Naive thymus-derived CD4-positive, alpha-beta T cell (primary cell): ENCODE data around the gene PACS2. TPM values are rescaled to one million over a fixed set of nuclear protein-coding genes. Genes with fewer than 3 reads are reported as not detected.

ENCODE experiments used
- ATAC-seq: fragments of 150-1000 bp; cut with Tn5 transposase; 2 replicates; pipeline ENCODE4 v1.10.0; 2021; ENCODE audit warnings: mild to moderate bottlenecking, moderate library complexity
- CTCF ChIA-PET: fragments of 350-600 bp; sonication (Branson Sonifier 250); formaldehyde crosslinking; loops from one replicate; lab custom pipeline; 2021; ENCODE audit warnings: antibody characterized with exemption; lab: Charles Lee
- POLR2A ChIA-PET: fragments of 350-600 bp; sonication (Branson Sonifier 250); formaldehyde crosslinking; loops from one replicate; lab custom pipeline; 2021; ENCODE audit warnings: antibody characterized with exemption, inconsistent platforms; lab: Charles Lee
- DNase-seq, 9 donors: peaks; one replicate each; pipeline versions ENCODE4 v3.0.0 to v3.0.0-alpha.2; 2020 to 2022; ENCODE audit warnings: mixed read lengths in 1 of 9
- H3K27ac ChIP-seq: one replicate; pipeline ENCODE4 v1.7.0; 2013; ENCODE audit warnings: mild to moderate bottlenecking, low read depth, low read length, moderate library complexity
- H3K27me3 ChIP-seq, 2 donors: one replicate each; pipeline ENCODE4 v1.7.0; 2013; ENCODE audit warnings: low read length in 2 of 2, mild to moderate bottlenecking in 2 of 2, moderate library complexity in 2 of 2; ENCODE audit not compliant: control insufficient read depth in 2 of 2, insufficient read depth in 2 of 2
- H3K36me3 ChIP-seq, 3 experiments: 1 replicate in 2 of 3; 2 replicates in 1 of 3; pipeline ENCODE4 v1.7.0; 2013; ENCODE audit warnings: low read length in 3 of 3, mild to moderate bottlenecking in 3 of 3, moderate library complexity in 1 of 3; ENCODE audit not compliant: insufficient read depth in 3 of 3, control insufficient read depth in 2 of 3
- H3K4me1 ChIP-seq, 2 donors: one replicate each; pipeline ENCODE4 v1.7.0; 2013; ENCODE audit warnings: low read length in 2 of 2, mild to moderate bottlenecking in 2 of 2, moderate library complexity in 1 of 2; ENCODE audit not compliant: control insufficient read depth in 2 of 2, insufficient read depth in 2 of 2
- H3K4me3 ChIP-seq: 2 replicates; pipeline ENCODE4 v1.7.0; 2013; ENCODE audit warnings: mild to moderate bottlenecking, low read length
- H3K9me3 ChIP-seq, 3 experiments: 1 replicate in 2 of 3; 2 replicates in 1 of 3; pipeline ENCODE4 v1.7.0; 2013; ENCODE audit warnings: low read length in 3 of 3; ENCODE audit not compliant: control insufficient read depth in 2 of 3
- H3K27ac Mint-ChIP-seq, 9 donors: one replicate each; pipeline ENCODE4 v1.8.0; 2020 to 2022; ENCODE audit warnings: mixed read lengths in 9 of 9, mild to moderate bottlenecking in 8 of 9, moderate library complexity in 5 of 9, inconsistent platforms in 2 of 9
- H3K27me3 Mint-ChIP-seq, 5 donors: one replicate each; pipeline ENCODE4 v1.8.0; 2021 to 2022; ENCODE audit warnings: mixed read lengths in 5 of 5, mild to moderate bottlenecking in 1 of 5
- H3K36me3 Mint-ChIP-seq, 5 donors: one replicate each; pipeline ENCODE4 v1.8.0; 2020 to 2022; ENCODE audit warnings: mixed read lengths in 5 of 5, mild to moderate bottlenecking in 3 of 5, inconsistent platforms in 1 of 5
- H3K4me1 Mint-ChIP-seq, 7 donors: one replicate each; pipeline ENCODE4 v1.8.0; 2020 to 2022; ENCODE audit warnings: mixed read lengths in 7 of 7, mild to moderate bottlenecking in 3 of 7, inconsistent platforms in 1 of 7
- H3K4me3 Mint-ChIP-seq, 10 donors: one replicate each; pipeline ENCODE4 v1.8.0; 2020 to 2022; ENCODE audit warnings: mild to moderate bottlenecking in 10 of 10, mixed read lengths in 10 of 10, moderate library complexity in 6 of 10, inconsistent platforms in 2 of 10
- H3K9me3 Mint-ChIP-seq, 11 donors: one replicate each; pipeline ENCODE4 v1.8.0; 2020 to 2022; ENCODE audit warnings: mixed read lengths in 11 of 11, mild to moderate bottlenecking in 4 of 11, inconsistent platforms in 1 of 11, moderate library complexity in 1 of 11
- intact Hi-C, 2 donors: fragments of 100-400 bp; cut with micrococcal nuclease; formaldehyde crosslinking; loops; one replicate each; pipeline ENCODE4 v1.15.1; 2023
- polyA plus RNA-seq, 2 donors: library from polyadenylated mRNA; unstranded; fragments of 300-500 nt; fragmentation: Illumina TruSeq; gene quantifications; one replicate each; pipeline ENCODE4 v1.2.3, GENCODE V29; 2021
- total RNA-seq, 6 experiments: library from RNA in 5 of 6; stranded (reverse) in 5 of 6; gene quantifications; 1 replicate in 5 of 6; 2 replicates in 1 of 6; pipeline ENCODE4 v1.2.3 and lab custom pipeline; 2021 to 2026

The PACS2 gene
- total and polyA plus RNA-seq, 7 experiments from 2014 or later: 1.5 to 75.4 (median 69.2) TPM

GRCh38 chr14:105414456-105415371 is 100.2 kb downstream of the PACS2 start:
- ATAC-seq: peak; percentile 85
- POLR2A ChIA-PET: interaction anchor here (0.7 kb wide), 2 partner anchors 12 to 20 kb away, joined by 3 read pairs; no protein-coding TSS in a partner anchor

DNA sequence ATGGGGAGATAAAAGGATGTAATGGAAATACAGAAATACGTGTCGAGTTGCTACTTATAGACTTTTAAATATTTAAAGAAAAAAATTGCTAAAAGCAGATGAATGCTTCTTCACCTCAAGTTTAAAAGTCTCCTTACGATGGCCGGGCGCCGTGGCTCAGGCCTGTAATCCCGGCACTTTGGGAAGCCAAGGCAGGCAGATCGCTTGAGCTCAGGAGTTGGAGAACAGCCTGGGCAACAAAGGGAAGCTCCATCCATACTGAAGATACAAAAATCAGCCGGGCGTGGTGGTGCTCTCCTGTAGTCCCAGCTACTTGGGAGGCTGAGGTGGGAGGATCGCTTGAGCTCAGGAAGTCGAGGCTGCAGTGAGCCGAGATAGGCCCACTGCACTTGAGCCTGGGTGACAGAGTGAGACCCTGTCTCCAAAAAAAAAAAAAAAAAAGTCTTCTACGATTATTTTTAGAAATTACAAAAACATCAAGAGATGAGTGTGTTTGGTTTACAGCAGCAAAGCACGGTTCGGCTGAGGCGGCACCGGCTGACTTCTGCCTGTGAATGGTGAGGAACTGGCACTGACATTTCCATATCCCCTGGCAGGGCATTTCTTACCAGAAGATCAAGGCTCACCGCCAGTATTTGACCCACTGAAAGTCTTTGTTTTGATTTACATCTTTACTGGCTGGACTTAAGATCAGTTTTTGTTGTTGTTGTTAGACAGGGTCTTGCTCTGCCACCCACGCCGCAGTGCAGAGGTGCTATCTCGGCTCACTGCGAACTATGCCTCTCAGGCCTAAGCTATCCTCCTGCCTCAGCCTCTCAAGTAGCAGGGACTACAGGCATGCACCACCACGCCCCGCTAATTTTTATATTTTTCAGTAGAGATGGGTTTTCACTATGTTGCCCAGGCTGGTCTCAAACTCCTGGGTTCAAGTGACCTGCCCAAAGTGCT is 101.2 kb downstream of the PACS2 start:
- Histone ChIP-seq H3K4me3 (peak overlapping the region; percentile 61), H3K9me3 (no peaks in the 10 kb centered on the region), H3K4me1 (peaks cover 14 to 16% of the 10 kb centered on the region in 2 donors), H3K36me3 (no peaks in the 10 kb centered on the region), H3K27me3 (peaks cover 0 to 12% of the 10 kb centered on the region in 2 donors), H3K27ac (no peak overlapping the region)
- H3K9me3 Mint-ChIP-seq: no peaks in the 10 kb centered on the region
- peak overlapping the region in 4 of 9 donors; percentile 51 to 86 (median 66) for H3K27ac Mint-ChIP-seq
- intact Hi-C loops: loop anchor here (1.0 to 10.0 kb wide), 6 partner anchors 17 to 113 kb away; partner anchors contain the start of genes TEDC1 (in 2 of the 2), TEX22 (in 2 of the 2), BRF1 (in 1 of the 2) and PACS2 (in 1 of the 2)
- peak overlapping the region; percentile 53 to 88 (median 76) for H3K4me3 Mint-ChIP-seq
- H3K36me3 Mint-ChIP-seq: no peaks in the 10 kb centered on the region
- CTCF ChIA-PET: interaction anchor here (1.1 kb wide), 1 partner anchor 12 kb away, joined by 6 read pairs; no protein-coding TSS in a partner anchor
- H3K27me3 Mint-ChIP-seq: peaks cover 0 to 21% (median 6%) of the 10 kb centered on the region in 5 donors
- ATAC-seq (no peak), DNase-seq (no peak)
- H3K4me1 Mint-ChIP-seq: peaks cover 7 to 26% (median 16%) of the 10 kb centered on the region in 7 donors
- POLR2A ChIA-PET: interaction anchor here (0.6 to 0.7 kb wide), 3 partner anchors 13 to 1590 kb away, joined by 3 to 4 read pairs (median 3); no protein-coding TSS in a partner anchor

More at GRCh38 chr14:105414456-105415371, 100.2 kb downstream of the PACS2 start:
- peaks cover 0 to 4% (median 0%) of the 10 kb centered on the region in 5 donors for H3K36me3 Mint-ChIP-seq
- peak overlapping the region; percentile 66 to 88 (median 76) for H3K4me3 Mint-ChIP-seq
- DNase-seq: peak; percentile 47 to 82 (median 66)
- H3K27me3 Mint-ChIP-seq: peaks cover 0 to 31% (median 6%) of the 10 kb centered on the region in 5 donors
- Histone ChIP-seq H3K27ac (peak overlapping the region; percentile 58), H3K27me3 (peaks cover 0 to 12% of the 10 kb centered on the region in 2 donors), H3K9me3 (no peaks in the 10 kb centered on the region), H3K36me3 (no peaks in the 10 kb centered on the region), H3K4me1 (peaks cover 9 to 15% of the 10 kb centered on the region in 2 donors), H3K4me3 (peak overlapping the region; percentile 61)
- H3K27ac Mint-ChIP-seq: peak overlapping the region in 4 of 9 donors; percentile 52 to 86 (median 78)
- intact Hi-C loops: loop anchor here (1.0 to 10.0 kb wide), 6 partner anchors 16 to 112 kb away; partner anchors contain the start of genes TEDC1 (in 2 of the 2), TEX22 (in 2 of the 2), BRF1 (in 1 of the 2) and PACS2 (in 1 of the 2)
- H3K9me3 Mint-ChIP-seq: no peaks in the 10 kb centered on the region
- peaks cover 6 to 25% (median 16%) of the 10 kb centered on the region in 7 donors for H3K4me1 Mint-ChIP-seq
- CTCF ChIA-PET: interaction anchor here (1.1 kb wide), 1 partner anchor 11 kb away, joined by 6 read pairs; no protein-coding TSS in a partner anchor

DNA sequence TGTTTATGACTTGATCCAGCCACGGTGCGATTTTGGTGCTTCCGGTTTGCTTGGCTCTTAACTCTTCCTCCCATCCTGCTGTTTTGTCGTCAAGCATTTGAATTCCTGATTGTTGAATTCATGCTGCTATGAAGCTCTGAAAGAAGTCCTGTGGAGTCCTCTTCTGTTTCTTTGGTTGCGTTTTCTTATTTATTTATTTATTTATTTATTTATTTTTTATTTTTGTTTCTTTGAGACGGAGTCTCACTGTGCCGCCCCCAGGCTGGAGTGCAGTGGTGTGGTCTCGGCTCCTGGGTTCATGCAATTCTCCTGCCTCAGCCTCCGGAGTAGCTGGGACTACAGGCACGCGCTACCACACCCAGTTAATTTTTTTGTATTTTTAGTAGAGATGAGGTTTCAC is 102.1 kb downstream of the PACS2 start:
- H3K36me3 ChIP-seq: no peaks in the 10 kb centered on the region
- Mint-ChIP-seq H3K27ac (peak overlapping the region in 2 of 9 donors; percentile 2 to 41), H3K27me3 (peaks cover 0 to 15% (median 6%) of the 10 kb centered on the region in 5 donors), H3K4me1 (peaks cover 8 to 35% (median 19%) of the 10 kb centered on the region in 7 donors), H3K9me3 (no peaks in the 10 kb centered on the region), H3K36me3 (no peaks in the 10 kb centered on the region), H3K4me3 (peak overlapping the region in 6 of 10 donors; percentile 42 to 84 (median 54))
- ATAC-seq: no peak
- H3K9me3 ChIP-seq: no peaks in the 10 kb centered on the region
- H3K4me1 ChIP-seq: peaks cover 20 to 23% of the 10 kb centered on the region in 2 donors
- POLR2A ChIA-PET: interaction anchor here (0.6 kb wide), 1 partner anchor 1590 kb away, joined by 4 read pairs; no protein-coding TSS in a partner anchor
- CTCF ChIA-PET: no interaction called here
- no peak overlapping the region for H3K4me3 ChIP-seq
- H3K27me3 ChIP-seq: peaks cover 0 to 12% of the 10 kb centered on the region in 2 donors
- intact Hi-C loops: loop anchor here (5.0 to 10.0 kb wide), 2 partner anchors 102 to 114 kb away; partner anchors contain the start of genes BRF1 (in 1 of the 2) and PACS2 (in 1 of the 2)
- no peak overlapping the region for H3K27ac ChIP-seq
- DNase-seq: no peak

DNA sequence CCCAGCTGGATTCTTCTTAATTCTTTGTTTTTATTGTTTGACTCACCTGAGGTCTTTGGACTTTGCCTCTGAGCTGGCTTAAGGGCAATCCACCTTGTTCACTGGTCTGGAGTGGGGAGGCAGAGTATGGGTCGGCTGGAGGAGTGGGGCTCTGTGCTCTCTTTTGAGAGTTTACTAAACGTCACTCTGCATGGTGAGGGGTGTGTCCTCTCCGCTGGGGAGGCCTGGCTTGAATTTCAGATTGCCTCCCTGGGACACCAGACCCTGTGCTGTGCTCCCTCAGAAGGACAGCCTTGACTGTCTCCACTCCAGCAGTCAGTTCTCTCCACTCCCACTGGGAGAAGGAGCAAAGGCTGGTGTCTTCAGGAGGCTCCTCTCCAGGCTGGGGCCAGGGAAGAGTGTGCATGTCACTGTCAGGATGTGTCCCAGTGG is 103.2 kb downstream of the PACS2 start:
- intact Hi-C loops: loop anchor here (5.0 to 10.0 kb wide), 2 partner anchors 103 to 115 kb away; partner anchors contain the start of genes BRF1 (in 1 of the 2) and PACS2 (in 1 of the 2)
- no peak for DNase-seq
- H3K4me1 ChIP-seq: peaks cover 17 to 23% of the 10 kb centered on the region in 2 donors
- H3K27ac ChIP-seq: no peak overlapping the region
- H3K27me3 Mint-ChIP-seq: peaks cover 0 to 12% (median 6%) of the 10 kb centered on the region in 5 donors
- H3K9me3 ChIP-seq: no peaks in the 10 kb centered on the region
- H3K36me3 Mint-ChIP-seq: no peaks in the 10 kb centered on the region
- H3K27ac Mint-ChIP-seq: peak overlapping the region in 2 of 9 donors; percentile 14 to 51
- H3K4me3 ChIP-seq: no peak overlapping the region
- H3K27me3 ChIP-seq: peaks cover 0 to 6% of the 10 kb centered on the region in 2 donors
- H3K4me3 Mint-ChIP-seq: peak overlapping the region in 7 of 10 donors; percentile 10 to 84 (median 49)
- ChIA-PET CTCF (no interaction called here), POLR2A (interaction anchor here (0.6 to 1.2 kb wide), 2 partner anchors 14 to 18 kb away, joined by 3 read pairs; no protein-coding TSS in a partner anchor)
- no peak for ATAC-seq
- no peaks in the 10 kb centered on the region for H3K9me3 Mint-ChIP-seq
- H3K36me3 ChIP-seq: no peaks in the 10 kb centered on the region
- H3K4me1 Mint-ChIP-seq: peaks cover 11 to 45% (median 26%) of the 10 kb centered on the region in 7 donors

- no peaks in the 10 kb centered on the region for H3K9me3 Mint-ChIP-seq
- peak overlapping the region; percentile 65 for H3K4me3 ChIP-seq
- intact Hi-C loops: loop anchor here (1.0 to 10.0 kb wide), 4 partner anchors 20 to 116 kb away; partner anchors contain the start of genes BRF1 (in 1 of the 2), CRIP2 (in 1 of the 2), PACS2 (in 1 of the 2) and TEX22 (in 1 of the 2)
- ATAC-seq: no peak
- H3K27me3 ChIP-seq: peaks cover 0 to 3% of the 10 kb centered on the region in 2 donors
- H3K36me3 ChIP-seq: no peaks in the 10 kb centered on the region
- H3K4me1 Mint-ChIP-seq: peaks cover 15 to 44% (median 27%) of the 10 kb centered on the region in 7 donors
- no peak for DNase-seq
- peak overlapping the region in 6 of 9 donors; percentile 26 to 84 (median 53) for H3K27ac Mint-ChIP-seq
- POLR2A ChIA-PET: interaction anchor here (1.2 kb wide), 1 partner anchor 15 kb away, joined by 3 read pairs; no protein-coding TSS in a partner anchor
- H3K4me3 Mint-ChIP-seq: peak overlapping the region; percentile 42 to 84 (median 68)
- CTCF ChIA-PET: no interaction called here
- H3K9me3 ChIP-seq: no peaks in the 10 kb centered on the region
- peaks cover 17 to 23% of the 10 kb centered on the region in 2 donors for H3K4me1 ChIP-seq
- peaks cover 0 to under 1% (median 0%) of the 10 kb centered on the region in 5 donors for H3K36me3 Mint-ChIP-seq
- peaks cover 0 to 4% (median 0%) of the 10 kb centered on the region in 5 donors for H3K27me3 Mint-ChIP-seq
- peak overlapping the region; percentile 70 for H3K27ac ChIP-seq
These were observed 104.0 kb downstream of the PACS2 start for GRCh38 chr14:105418269-105419194.
